GM18907 (cell line): ENCODE results near the gene KCNQ2.
"Not testable (repeated sequence)": the region's sequence is repeated elsewhere in the genome, so short reads cannot be mapped to it uniquely, and the experiment has no call there.

Source experiments
- ATAC-seq: cut with Tn5 transposase; IDR thresholded peaks from one replicate; pipeline ENCODE4 v1.9.1; 2021; ENCODE audit warnings: mild to moderate bottlenecking, moderate library complexity; ENCODE audit not compliant: unreplicated experiment

Gene KCNQ2

DNA sequence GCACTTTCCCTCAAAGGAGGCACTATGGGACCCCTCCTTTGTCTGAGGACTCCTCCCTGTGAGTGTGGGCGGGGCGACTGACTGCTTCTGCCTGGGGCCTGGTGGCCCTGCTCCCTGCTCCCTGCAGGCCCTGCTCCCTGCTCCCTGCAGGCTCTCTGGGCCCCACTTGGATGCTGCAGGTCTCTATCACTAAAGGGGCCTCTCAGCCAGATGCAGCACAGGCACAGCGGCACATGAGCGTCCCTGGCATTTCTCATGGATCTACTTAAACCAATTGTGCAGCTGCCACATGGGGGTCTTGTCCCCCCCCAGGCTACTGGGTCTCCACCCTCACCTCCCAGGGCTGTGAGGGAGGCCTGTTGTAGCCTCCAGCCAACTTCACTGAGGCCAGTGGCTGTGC lies 18.6 kb upstream of the KCNQ2 start:
- ATAC-seq = no peak

DNA sequence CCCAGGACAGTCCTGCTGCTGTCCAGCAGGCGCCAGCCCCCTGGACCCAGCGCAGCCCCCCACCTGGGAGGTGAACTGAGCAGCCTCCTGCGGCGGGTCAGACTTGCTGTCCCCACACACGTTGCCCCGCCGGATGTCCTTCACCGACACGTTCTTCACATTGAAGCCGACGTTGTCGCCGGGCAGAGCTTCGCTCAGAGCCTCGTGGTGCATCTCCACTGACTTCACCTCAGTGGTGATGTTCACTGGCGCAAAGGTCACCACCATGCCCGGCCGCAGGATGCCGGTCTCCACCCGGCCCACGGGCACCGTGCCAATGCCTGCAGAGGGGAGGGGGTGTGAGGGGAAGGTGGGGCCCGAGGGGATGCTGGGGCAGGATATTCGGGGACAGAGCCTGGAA lies 18.0 kb upstream of the KCNQ2 start:
- ATAC-seq = no peak

DNA sequence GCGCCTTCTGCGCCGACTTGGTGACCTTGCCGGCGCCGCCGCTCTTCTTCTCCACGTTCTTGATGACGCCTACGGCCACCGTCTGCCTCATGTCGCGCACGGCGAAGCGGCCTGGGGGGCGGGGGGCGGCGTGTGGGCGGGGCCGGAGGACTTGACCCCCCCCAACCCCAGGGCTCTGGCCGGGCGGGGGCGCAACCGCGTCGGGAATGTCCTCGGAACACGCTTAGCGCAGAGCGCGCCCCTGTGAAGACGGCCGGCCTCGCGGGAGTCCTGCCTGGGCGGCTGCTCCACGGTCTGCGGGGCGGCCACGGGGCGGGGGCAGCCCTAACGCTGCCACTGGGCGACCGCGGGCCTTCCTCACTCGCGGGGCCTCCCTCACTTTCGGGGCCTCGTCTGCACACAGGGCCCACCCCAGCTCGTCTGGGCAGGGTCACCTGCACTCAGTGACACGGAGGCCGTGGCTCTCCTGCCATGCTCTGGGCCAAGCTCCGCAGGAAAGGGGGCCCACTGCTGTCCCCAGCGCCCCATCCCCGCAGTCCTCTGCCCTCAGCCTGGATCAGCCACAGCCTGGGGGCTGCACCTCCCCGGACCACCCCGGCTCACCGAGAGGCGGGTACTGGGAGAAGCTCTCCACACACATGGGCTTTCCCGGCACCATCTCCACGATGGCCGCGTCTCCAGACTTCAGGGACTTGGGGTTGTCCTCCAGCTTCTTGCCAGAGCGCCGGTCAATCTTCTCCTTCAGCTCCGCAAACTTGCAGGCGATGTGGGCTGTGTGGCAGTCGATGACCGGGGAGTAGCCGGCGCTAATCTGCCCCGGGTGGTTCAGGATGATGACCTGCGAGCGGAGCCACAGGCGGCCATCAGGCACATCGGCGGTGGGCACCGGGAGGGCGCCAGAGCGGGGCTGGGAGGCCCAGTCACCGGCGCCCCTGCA lies 16.1 kb upstream of the KCNQ2 start:
- no peak for ATAC-seq

DNA sequence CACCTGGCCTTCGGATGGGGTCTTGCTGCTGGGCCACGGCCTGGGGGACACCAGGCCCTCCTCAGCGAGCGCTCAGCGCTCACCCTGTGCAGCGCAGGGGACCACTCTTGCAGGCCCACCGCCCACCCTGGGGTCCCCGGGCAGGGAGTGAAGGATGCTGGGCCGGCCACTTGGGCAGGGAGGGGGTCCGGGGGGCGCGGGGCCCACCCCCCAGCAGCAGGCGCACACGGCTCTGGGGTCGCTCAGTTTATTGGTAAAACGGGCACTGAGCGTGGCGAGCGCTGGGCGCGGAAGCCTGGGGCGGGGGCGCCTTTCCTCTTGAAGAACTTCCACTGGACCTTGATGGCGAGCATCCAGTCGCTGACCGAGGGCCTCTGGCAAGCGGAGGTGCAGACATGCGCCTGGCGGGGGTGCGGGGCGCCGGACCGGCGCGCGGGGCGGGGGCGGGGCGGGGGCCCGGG lies 15.4 kb upstream of the KCNQ2 start:
- ATAC-seq = no peak

DNA sequence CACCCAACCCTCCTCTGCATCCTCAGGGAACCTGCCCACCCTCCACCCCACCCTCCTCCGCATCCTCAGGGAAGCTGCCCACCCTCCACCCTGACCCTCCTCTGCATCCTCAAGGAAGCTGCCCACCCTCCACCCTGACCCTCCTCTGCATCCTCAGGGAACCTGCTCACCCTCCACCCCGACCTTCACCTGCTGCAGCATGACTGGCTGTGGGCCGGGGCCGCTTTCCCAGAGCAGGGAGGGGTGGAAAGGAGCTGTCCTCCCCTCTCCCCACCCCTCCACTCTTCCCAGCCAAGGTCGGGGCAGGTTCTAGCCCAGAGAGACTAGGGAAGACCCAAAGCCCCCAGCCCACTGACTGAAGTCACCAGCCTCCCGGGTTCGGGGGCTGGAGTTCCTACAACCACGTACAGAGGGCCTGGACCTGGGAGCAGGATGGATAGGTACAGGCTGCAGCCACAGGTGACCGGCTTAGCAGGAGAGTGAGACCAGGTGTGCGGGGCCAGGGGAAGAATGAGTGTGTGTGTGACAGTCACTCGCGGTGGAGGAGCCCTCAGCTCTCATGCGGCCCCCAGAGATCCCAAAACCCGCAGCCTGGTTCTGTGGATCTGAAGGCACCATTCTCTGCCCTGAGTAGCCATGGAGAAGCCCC lies 14.8 kb upstream of the KCNQ2 start:
- no peak for ATAC-seq

DNA sequence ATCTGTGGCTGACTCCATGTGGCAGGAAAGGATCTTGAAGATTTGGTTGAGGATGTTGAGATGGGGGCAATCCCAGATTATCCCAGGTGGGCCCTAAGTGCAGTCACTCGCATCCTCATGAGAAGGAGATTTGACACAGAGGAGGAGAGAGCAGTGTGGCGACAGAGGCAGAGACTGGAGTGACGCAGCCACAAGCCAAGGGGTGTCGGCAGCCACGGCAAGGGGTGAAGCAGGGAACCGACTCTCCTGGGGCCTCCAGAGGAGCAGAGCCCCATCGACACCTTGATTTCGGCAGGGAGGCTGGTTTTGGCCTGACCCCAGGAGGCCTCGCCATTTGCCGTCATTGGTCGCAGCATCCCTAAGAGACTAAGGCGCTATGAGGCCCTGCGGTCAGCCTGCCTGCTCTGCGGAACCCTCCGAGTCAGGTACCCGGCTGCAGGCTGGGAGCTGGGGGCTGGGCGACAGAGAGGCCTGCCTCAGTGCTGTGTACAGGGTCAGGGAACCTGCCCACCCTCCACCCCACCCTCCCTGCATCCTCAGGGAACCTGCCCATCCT lies 13.9 kb upstream of the KCNQ2 start:
- ATAC-seq = no peak

DNA sequence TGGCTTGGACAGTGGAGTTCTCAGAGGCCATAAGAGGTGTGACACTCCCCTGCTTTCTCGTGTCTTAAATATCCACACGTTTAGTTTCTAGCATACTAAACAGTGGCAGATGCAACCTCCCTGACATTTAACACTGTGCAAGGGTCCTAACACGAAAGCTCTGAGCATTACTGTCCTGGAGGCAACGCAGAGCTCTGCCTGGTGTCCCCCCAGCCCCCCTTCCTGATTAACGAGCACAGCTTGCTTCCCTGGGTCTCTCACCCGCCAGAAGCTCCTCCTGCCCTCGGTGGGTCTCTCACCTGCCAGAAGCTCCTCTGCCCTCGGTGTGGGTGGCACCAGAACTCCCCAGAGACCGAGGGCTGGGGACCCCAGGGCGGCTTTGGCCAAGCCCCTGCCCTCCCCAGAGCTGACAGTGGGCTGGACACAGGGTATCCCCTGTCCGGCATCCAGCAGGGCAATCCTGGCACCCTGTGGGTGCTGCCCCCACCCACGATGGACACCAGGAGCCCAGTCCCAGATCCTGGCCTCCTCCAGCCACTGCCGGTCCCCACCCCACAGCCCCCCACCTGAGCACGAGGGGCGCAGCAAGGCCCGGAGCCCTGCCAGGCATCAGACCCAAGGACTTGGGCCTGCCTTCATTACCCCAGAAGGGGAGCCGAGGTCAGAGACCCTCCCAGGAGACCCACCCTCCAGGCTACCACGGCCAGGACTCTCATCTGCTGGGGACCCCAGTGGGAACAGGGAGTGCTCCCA lies 12.4 kb upstream of the KCNQ2 start:
- no peak for ATAC-seq

DNA sequence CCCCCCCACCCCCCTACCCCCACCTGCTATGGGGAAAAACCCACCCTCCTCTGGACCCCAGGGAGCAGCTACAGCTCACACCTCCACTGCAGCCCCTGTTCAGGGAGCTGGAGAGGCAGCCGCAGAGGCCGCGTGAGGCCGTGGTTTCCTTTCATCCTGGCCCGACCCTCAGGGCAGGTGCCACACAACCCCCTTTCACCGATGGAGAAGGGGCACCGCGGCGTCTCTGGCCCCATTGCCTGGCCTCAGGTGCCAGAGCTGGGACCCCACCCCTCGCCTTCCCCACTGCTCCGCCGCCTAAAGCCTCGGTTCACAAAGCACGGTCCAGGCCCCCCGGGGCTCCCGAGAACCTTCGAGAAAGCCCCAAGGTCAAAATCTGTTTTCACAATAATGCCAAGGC lies 11.8 kb upstream of the KCNQ2 start:
- no peak for ATAC-seq

DNA sequence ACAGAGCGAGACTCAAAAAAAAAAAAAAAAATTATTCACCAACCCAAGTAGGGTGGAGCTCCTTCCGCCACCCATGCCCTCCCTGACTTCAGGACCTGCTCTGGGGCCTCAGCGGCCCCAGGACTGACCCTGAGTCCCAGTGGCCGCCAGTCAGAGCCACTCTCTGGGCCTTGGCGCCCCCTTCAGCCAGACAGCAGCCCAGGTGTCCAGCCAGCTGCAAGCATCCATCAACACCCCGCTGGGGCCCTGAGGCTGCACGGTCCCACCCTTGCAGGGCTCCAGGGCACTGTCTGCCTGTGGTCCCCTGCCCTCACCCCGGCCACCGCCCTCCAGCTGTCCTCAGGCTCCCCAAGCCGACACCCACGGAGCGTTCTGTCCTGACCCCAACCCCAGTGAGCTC lies 11.4 kb upstream of the KCNQ2 start:
- no peak for ATAC-seq

DNA sequence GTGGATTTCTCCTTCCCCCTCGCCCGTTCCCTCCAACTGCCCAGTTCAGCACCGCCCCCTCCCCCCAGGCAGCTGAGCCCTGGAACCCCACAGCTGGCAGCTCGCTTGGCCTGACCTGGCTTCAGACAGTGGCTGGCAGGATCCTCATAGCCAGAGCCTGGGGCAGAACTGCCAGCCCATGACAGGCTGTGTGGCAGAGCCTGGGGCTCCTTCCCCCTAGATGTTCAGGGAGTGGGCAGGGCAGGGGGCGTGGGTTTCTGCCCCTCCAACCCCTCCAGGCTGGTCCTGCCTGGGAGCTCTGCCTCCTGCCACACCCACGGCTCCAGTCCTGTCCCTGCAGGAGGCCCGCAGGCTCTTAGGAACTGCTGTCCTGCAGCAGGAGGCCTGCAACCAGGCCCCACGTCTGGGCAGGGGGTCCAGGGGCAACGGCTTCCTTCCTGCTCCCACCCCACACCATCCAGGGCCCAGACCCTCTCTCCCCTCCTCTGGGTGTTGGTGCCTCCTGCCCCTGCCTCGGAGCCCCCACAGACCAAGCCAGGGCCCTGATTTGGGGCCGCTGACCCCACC lies 9.6 kb upstream of the KCNQ2 start:
- no peak for ATAC-seq

DNA sequence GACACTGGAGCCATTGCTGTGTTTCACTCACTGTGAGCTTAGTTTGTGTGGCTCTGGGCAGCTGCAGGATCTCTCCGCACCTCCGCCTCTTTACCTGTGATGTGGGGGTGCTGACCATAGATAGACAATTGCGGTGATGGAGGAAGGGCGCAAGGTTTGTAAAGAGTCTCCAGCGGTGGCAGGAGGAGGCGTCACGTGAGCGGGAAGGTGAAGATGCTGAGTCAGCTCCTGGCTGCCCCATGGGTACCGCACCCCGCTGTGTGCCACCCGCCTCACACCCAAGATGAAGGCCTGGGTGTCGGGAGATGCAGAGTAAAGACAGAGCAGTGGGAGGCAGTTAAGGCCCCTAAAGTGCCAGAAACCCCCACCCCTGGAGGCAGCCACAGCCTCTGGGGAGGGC lies 9.0 kb upstream of the KCNQ2 start:
- ATAC-seq = no peak

DNA sequence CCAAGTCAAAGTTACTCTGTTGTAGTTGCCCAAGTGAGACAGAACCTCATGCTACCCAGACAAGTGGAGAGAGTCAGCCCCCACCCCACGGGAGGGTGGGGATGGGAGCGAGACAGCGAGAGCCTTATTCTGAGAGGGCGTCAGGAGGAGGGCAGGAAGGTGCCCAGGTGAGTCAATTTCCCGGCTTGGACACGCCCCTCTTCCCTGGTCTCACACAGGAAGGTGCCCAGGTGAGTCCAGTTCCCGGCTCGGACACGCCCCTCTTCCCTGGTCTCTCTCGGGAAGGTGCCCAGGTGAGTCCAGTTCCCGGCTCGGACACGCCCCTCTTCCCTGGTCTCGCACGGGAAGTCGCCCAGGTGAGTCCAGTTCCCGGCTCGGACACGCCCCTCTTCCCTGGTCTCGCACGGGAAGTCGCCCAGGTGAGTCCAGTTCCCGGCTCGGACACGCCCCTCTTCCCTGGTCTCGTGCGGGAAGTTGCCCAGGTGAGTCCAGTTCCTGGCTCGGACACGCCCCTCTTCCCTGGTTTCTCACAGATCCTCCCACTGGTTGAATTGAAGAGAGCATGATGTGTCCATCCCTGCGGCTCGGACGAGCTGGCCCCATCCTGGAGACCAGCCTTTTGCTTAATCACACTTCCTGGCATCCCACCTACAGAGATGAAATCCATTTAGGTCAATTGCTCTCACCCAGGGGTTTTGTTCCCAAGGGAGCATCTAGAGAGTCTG lies 7.4 kb upstream of the KCNQ2 start:
- ATAC-seq = not testable (repeated sequence)

DNA sequence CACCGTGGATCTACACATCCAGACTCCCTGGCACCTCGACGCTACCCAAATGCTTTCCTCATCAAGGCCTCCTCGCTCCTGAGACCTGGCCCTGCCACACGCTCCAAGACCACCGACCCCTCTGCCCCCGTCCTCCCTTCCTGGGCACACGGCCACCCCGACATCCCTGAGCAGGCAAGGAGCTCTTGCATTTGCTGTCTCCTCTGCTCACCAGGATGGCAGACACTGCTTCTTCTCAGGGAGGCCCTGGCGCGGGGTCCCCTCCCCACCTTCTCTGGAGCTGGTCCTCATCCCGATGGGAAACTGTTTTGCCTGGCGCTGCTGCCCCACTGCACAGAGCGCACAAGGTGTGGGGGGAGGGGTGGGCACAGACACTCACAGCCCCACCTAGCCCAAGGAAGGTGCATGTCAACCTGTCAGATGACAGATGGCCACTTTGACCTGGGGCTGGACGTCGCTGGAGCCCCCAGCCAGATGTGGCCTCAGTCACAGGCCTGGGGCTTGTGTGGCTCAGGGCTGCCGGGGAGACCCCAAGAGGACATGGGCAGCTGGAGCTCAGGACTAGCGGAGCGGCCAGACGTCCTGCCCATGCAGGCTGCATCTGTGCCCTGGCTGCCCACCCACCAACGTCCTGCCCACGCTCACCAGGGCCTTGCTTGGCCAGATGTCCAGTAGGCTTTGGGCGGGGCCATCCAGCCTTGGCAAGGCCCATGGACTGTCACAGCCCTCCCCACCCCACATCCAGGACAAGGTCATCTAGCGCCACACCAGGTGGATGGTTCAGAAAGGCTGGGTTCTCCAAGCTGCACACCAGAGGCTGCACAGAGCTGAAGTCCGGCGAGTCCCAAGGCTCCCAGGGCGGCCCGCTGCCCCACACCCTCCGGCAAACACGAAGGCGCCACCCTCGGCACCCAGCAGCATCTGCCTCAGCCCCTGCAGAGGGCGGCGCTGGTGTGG lies 6.2 kb upstream of the KCNQ2 start:
- no peak for ATAC-seq

DNA sequence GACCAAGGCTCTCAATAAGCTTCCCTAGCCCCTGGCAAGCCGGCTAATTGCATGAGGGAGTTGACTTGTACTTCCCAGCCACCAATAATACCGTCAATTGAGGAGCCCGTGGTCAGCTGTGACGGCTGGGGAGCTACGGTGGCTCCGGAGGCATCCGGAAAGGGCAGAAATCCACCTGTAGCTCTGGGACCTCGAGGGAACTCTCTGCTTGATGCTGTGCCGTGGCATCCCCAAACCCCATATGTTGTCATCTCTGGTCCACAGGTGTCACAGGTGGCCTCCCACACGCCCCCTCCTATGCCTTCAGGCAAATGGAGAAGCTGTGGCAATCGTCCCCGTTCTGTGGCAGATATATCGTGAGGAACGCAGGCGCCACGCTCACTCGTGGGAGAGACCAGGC lies 5.5 kb upstream of the KCNQ2 start:
- no peak for ATAC-seq

DNA sequence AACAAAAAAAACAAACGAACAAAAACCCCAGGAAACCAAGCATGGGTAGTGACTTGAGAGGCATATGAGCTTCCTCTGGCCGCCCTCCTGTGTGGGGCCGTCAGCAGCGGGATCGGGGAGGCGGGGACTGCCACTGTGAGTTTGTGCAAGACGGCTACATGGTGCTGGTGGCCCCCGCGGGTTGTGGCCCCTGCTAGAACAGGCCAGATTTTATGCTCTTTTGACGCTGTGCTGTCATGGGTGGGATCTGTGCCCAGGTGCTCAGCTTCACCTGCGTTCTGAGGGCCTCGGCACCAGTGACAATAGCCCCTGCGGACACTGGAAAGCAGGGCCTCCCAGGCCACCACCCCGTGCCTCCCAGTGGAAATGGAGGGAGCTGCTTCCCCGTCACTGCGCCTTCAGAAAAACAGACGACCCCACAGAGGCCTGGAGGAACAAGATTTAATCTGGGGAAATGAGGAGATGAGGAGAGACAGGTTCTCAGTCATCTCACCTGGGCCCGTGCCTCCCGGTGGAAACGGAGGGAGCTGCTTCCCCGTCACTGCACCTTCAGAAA lies 4.7 kb upstream of the KCNQ2 start:
- no peak for ATAC-seq

DNA sequence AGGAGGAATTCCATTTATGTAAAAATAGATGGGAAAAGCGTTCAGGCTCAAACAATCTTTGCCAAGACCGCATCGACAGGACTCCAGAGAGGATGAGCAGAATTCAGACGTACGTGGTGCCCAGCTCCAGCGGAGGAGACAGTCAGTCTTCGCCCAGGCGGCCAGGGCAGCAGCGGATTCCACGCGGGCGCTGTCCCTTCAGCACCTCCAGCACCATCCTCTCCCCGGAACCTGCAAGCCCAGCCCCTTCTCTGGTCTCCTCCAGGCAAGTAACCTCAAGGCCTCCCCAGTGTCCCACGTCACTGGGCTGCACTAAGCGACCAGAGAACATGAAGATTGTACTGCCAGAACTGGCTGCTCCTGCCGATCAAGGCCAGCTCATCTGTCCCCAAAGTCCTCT lies 2.8 kb upstream of the KCNQ2 start:
- no peak for ATAC-seq

DNA sequence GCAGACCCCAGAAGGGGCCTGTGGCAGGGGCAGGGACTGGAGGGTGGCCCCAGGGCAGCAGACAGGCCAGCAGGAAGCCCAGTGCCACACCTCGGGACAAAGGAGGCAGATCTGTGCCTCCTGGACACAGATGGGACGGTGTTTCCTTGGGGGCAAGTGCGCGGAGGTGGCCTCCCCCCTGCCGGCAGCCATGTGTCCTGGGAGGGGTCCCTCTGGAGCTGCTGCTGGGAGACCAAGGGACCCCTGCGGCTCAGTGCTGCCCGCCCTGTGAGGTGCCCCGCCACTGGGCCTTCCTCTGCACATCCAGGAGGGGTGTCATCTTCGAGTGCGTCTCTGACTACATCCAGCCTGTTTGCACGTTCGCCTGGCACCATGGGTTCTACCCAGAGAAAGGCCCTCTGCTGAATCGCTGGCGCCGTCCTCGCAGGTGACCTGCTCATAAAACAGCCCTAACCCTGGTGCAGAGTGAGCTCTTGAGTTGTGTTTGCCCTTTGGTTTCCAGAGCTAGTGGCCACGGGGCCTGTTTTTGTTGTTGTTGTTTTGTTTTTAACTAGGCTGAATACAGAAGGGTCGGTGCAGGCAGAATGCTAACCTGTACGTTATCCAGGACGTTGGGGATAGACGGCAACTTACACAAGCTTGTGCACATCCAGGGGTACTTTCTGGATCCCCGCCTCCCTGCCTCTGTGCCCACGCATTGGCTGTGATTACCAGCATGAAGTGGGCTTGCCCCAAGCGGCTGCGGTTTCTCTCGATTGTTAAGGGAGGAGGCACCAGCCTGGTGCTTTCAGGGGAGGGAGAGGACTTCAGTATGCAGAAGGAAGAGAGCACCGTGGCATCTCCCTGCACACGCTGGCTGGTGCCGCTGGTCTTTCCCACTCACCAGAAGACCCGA lies 1.3 kb upstream of the KCNQ2 start:
- ATAC-seq = no peak

DNA sequence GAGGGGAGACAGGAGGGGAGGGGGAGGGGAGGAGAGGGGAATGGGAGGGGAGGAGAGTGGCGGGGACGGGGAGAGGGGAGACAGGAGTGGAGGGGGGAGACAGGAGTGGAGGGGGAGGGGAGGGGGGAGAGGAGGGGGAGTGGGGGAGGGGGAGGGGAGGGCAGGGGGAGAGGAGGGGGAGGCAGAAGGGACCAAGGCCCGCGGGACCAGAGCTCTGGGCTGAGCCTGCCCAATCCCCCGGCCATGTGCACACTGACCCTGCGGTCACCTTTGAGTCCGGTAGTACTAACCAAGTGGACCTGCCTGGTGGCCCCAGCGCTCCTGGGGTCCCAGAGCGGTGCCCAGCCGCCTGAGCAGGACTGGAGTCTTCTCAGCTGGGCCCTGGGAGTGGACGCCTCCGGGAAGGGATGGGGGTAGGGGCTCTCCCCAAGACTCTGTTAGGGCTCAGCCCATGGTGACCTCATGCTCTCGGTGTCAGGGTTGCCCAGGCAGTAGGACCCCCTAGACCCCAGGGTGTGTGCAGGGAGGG lies 471 bp upstream of the KCNQ2 start:
- no peak for ATAC-seq
